ENCODE results near the gene PCNX1.
"Not testable (repeated sequence)": the region's sequence is repeated elsewhere in the genome, so short reads cannot be mapped to it uniquely, and the experiment has no call there.

Gene PCNX1

GRCh38 chr14:70916300-70916699 is 9.0 kb downstream of the PCNX1 start:
- no peak for DNase-seq (ENCODE audit: low spot score)

GRCh38 chr14:70916799-70917198 is 9.5 kb downstream of the PCNX1 start:
- DNase-seq (ENCODE audit: low spot score): no peak

- no peak for DNase-seq (ENCODE audit: low spot score)
These were observed 10.4 kb downstream of the PCNX1 start for GRCh38 chr14:70917633-70918032.

GRCh38 chr14:70919774-70920173 is 12.5 kb downstream of the PCNX1 start:
- no peak for DNase-seq (ENCODE audit: low spot score)

- DNase-seq (ENCODE audit: low spot score): no peak
These were observed 13.3 kb downstream of the PCNX1 start for GRCh38 chr14:70920608-70921007.

GRCh38 chr14:70921669-70922068 is 14.4 kb downstream of the PCNX1 start:
- no peak for DNase-seq (ENCODE audit: low spot score)

GRCh38 chr14:70924521-70924920 is 17.3 kb downstream of the PCNX1 start:
- no peak for DNase-seq (ENCODE audit: low spot score)

GRCh38 chr14:70926235-70926830 is 19.1 kb downstream of the PCNX1 start:
- no peak for DNase-seq (ENCODE audit: low spot score)

GRCh38 chr14:70931008-70931407 is 23.7 kb downstream of the PCNX1 start:
- DNase-seq (ENCODE audit: low spot score): no peak

GRCh38 chr14:70934084-70934483 is 26.8 kb downstream of the PCNX1 start:
- no peak for DNase-seq (ENCODE audit: low spot score)

GRCh38 chr14:70934502-70935134 is 27.4 kb downstream of the PCNX1 start:
- no peak for DNase-seq (ENCODE audit: low spot score)

GRCh38 chr14:70935135-70935534 is 27.9 kb downstream of the PCNX1 start:
- DNase-seq (ENCODE audit: low spot score): no peak

GRCh38 chr14:70939693-70940092 is 32.4 kb downstream of the PCNX1 start:
- DNase-seq (ENCODE audit: low spot score): not testable (repeated sequence)

GRCh38 chr14:70941637-70942341 is 34.5 kb downstream of the PCNX1 start:
- not testable (repeated sequence) for DNase-seq (ENCODE audit: low spot score)

- DNase-seq (ENCODE audit: low spot score): no peak
These were observed 35.1 kb downstream of the PCNX1 start for GRCh38 chr14:70942342-70942706.

GRCh38 chr14:70942721-70943120 is 35.5 kb downstream of the PCNX1 start:
- not testable (repeated sequence) for DNase-seq (ENCODE audit: low spot score)

GRCh38 chr14:70943838-70944237 is 36.6 kb downstream of the PCNX1 start:
- no peak for DNase-seq (ENCODE audit: low spot score)

- no peak for DNase-seq (ENCODE audit: low spot score)
These were observed 40.5 kb downstream of the PCNX1 start for GRCh38 chr14:70947739-70948138.

- DNase-seq (ENCODE audit: low spot score): no peak
These were observed 45.2 kb downstream of the PCNX1 start for GRCh38 chr14:70952485-70952884.

- no peak for DNase-seq (ENCODE audit: low spot score)
These were observed 46.8 kb downstream of the PCNX1 start for GRCh38 chr14:70954068-70954467.

- peak; percentile 16 for DNase-seq (ENCODE audit: low spot score)
These were observed 48.6 kb downstream of the PCNX1 start for GRCh38 chr14:70955543-70956480.

- DNase-seq (ENCODE audit: low spot score): no peak
These were observed 49.3 kb downstream of the PCNX1 start for GRCh38 chr14:70956511-70956910.

Data from globus pallidus (tissue), 1 donor.